Stomach (tissue), 9 donors: ENCODE results near the gene FAS. TPM values are rescaled to one million over a fixed set of nuclear protein-coding genes. Genes with fewer than 3 reads are reported as not detected.

Source experiments
- DNase-seq, 2 donors: peaks; one replicate each; pipeline versions ENCODE4 v3.0.0 to v3.0.0-alpha.2; 2013 to 2019
- H3K27ac ChIP-seq, 5 donors: fragments of 200-600 bp in 4 of 5; sonication (generic) in 4 of 5; one replicate each; pipeline ENCODE4 v1.5.1; 2013 to 2019; ENCODE audit warnings: mild to moderate bottlenecking in 1 of 5, moderate library complexity in 1 of 5
- H3K27me3 ChIP-seq, 3 donors: fragments of 200-600 bp; sonication (generic); one replicate each; pipeline ENCODE4 v1.5.1; 2017 to 2019; ENCODE audit warnings: mixed run types in 1 of 3
- H3K36me3 ChIP-seq, 4 donors: fragments of 200-600 bp; sonication (generic); 1 replicate in 3 of 4; 2 replicates in 1 of 4; pipeline ENCODE4 v1.5.1; 2016 to 2019
- H3K4me1 ChIP-seq, 4 donors: fragments of 200-600 bp; sonication (generic); one replicate each; pipeline ENCODE4 v1.5.1; 2016 to 2019
- H3K4me3 ChIP-seq, 4 donors: fragments of 200-600 bp; sonication (generic) in 3 of 4; one replicate each; pipeline ENCODE4 v1.5.1; 2016 to 2019; ENCODE audit warnings: mild to moderate bottlenecking in 1 of 4
- H3K9me3 ChIP-seq, 4 donors: fragments of 200-600 bp; sonication (generic); one replicate each; pipeline ENCODE4 v1.5.1; 2016 to 2019
- CTCF ChIP-seq, 7 experiments: fragments of 450-650 bp in 4 of 7; fragments of 200-600 bp in 3 of 7; sonication (generic) in 3 of 7; IDR thresholded peaks; one replicate each; pipeline ENCODE4 v1.5.1; 2016 to 2019; ENCODE audit warnings: antibody characterized with exemption in 7 of 7, control low read depth in 2 of 7, mild to moderate bottlenecking in 1 of 7
- EP300 ChIP-seq: sonication (generic); formaldehyde crosslinking; IDR thresholded peaks from one replicate; pipeline ENCODE4 v1.6.1; 2017; ENCODE audit warnings: antibody characterized with exemption
- POLR2A ChIP-seq, 4 donors: fragments of 450-650 bp; IDR thresholded peaks; one replicate each; pipeline ENCODE4 v1.6.1; 2016; ENCODE audit warnings: antibody characterized with exemption in 4 of 4, control low read depth in 2 of 4, mild to moderate bottlenecking in 1 of 4, moderate library complexity in 1 of 4
- POLR2AphosphoS5 ChIP-seq, 3 donors: sonication (generic); formaldehyde crosslinking; IDR thresholded peaks; one replicate each; pipeline ENCODE4 v1.6.1; 2016; ENCODE audit warnings: antibody characterized with exemption in 3 of 3
- whole genome bisulfite sequencing, 5 donors: extraction: QIAGEN DNeasy Blood & Tissue Kit in 3 of 5; methylation state at CpG; one replicate each; pipeline versions ENCODE4 v1.1.5 to v1.1.7; 2013 to 2018; 5-methylcytosine and 5-hydroxymethylcytosine counted together
- intact Hi-C: fragments of 100-400 bp; cut with DNase I; formaldehyde crosslinking; loops from one replicate; pipeline ENCODE4 v1.15.1; 2023; ENCODE audit warnings: low total_unique reads
- polyA plus RNA-seq, 3 donors: library from polyadenylated mRNA; stranded (reverse); fragments of 200-250 nt; gene quantifications; one replicate each; pipeline ENCODE4 v1.2.3, GENCODE V29; 2013
- total RNA-seq, 5 donors: library from RNA; depleted of rRNA; stranded (reverse); fragments of >200 nt; gene quantifications; one replicate each; pipeline versions ENCODE4 v1.1.0 to v1.2.3, GENCODE V29; 2014 to 2016
- donor health status: healthy with polysubstance abuse.
- donor health status: Bipolar disorder and iron deficiency.
- donor health status: healthy.

Gene FAS
- total and polyA plus RNA-seq, 8 donors: 5.0 to 107 (median 19.3) TPM; not detected in 1

DNA sequence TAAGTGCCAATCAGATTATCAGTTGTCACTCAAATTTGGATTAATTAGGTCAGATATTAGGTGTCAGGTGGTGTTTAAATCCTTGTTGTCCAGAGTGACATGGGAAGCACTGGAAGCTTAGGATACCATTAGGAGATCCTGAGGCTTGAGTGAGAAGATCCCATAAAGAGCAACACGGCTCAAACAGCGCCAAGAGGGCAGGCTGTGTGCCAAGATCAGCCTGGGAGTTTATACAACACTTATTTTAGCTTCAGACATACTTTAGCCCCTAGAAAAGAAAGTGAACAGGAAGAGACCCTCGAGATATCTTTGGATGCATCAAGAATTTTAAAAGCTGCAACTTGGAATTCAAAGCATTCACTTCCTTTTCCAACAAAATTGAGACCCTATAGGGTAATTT, 23.8 kb upstream of the FAS start:
- Histone ChIP-seq H3K4me1 (peaks cover 0 to 39% (median 19%) of the 10 kb centered on the region in 4 donors), H3K27ac (peak overlapping the region in 2 of 5 donors; percentile 2 to 41)
- no peak for TF ChIP-seq POLR2AphosphoS5 (IDR thresholded peaks at IDR 0.05)
- no peak for TF ChIP-seq EP300
- no peak for TF ChIP-seq CTCF (IDR thresholded peaks at IDR 0.05)
- TF ChIP-seq POLR2A (IDR thresholded peaks at IDR 0.05): no peak

DNA sequence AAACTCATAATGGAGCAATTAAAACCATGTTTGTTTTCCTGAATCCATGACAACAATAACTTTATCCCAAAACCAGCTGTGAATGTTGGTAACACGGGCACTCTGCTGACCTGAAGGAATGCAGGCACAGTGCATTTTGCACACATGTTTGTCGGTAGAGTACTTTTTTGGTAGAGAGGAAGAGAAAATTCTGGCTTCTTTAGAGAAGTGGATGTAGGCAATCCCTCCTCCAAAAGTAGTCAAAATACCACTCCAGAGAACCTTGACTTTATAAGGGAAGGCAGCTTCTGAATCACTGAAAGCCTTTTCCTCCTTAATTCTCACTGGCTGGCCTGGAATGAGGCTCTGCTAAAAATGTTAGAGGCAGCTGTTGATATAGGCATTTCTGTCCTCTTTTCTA, 22.2 kb upstream of the FAS start:
- peak in 1 of 2 donors; percentile 27 for DNase-seq
- Histone ChIP-seq H3K4me3 (no peak overlapping the region), H3K36me3 (no peaks in the 10 kb centered on the region), H3K4me1 (peaks cover 0 to 40% (median 20%) of the 10 kb centered on the region in 4 donors), H3K9me3 (no peaks in the 10 kb centered on the region), H3K27me3 (no peaks in the 10 kb centered on the region), H3K27ac (peak overlapping the region in 4 of 5 donors; percentile 24 to 49 (median 32))
- TF ChIP-seq CTCF (IDR thresholded peaks at IDR 0.05) (no peak), POLR2A (IDR thresholded peaks at IDR 0.05) (no peak), EP300 (no peak), POLR2AphosphoS5 (IDR thresholded peaks at IDR 0.05) (no peak)
- intact Hi-C loops: no loop called here
- WGBS, 5 donors: 57 to 70% (median 68%) methylated on average over 2 of the region's 2 CpGs

More for the DNA sequence above, 23.8 kb upstream of the FAS start:
- no peaks in the 10 kb centered on the region for H3K9me3 ChIP-seq
- H3K4me3 ChIP-seq: no peak overlapping the region
- peak in 1 of 2 donors; percentile 70 for DNase-seq
- no peaks in the 10 kb centered on the region for H3K27me3 ChIP-seq
- intact Hi-C loops: no loop called here
- 18 to 63% (median 44%) methylated on average over 3 of the region's 3 CpGs for WGBS, 5 donors
- no peaks in the 10 kb centered on the region for H3K36me3 ChIP-seq

GRCh38 chr10:88971221-88972061, 19.2 kb upstream of the FAS start:
- Histone ChIP-seq H3K4me1 (peaks cover 0 to 49% (median 24%) of the 10 kb centered on the region in 4 donors), H3K36me3 (no peaks in the 10 kb centered on the region), H3K9me3 (no peaks in the 10 kb centered on the region), H3K27ac (peak overlapping the region in 4 of 5 donors; percentile 54 to 79 (median 65)), H3K4me3 (no peak overlapping the region), H3K27me3 (no peaks in the 10 kb centered on the region)
- peak in 1 of 2 donors; percentile 46 for DNase-seq
- WGBS, 5 donors: 45 to 69% (median 65%) methylated on average over 5 of the region's 5 CpGs
- intact Hi-C loops: no loop called here
- TF ChIP-seq EP300: no peak
- TF ChIP-seq POLR2AphosphoS5 (IDR thresholded peaks at IDR 0.05): peak in 2 of 3 donors; percentile 6 to 56
- no peak for TF ChIP-seq POLR2A (IDR thresholded peaks at IDR 0.05)
- TF ChIP-seq CTCF (IDR thresholded peaks at IDR 0.05): no peak

DNA sequence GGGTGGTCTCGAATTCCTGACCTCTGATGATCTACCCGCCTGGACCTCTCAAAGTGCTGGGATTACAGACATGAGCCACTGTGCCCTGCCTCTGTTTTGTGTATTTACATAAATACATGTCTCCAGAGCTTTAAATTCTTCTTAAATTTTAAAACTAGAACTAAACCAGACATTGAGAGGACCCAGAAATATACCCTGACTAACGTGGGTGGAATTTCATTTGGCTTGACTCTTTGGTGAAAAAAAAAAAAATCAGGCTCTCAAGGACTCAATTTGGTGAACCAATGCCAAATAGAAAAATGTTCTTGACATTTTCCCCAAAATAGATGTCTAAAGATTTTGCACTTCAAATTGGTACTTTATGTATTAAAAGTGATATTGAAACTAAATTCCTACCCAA, 16.6 kb upstream of the FAS start:
- Histone ChIP-seq H3K4me3 (no peak overlapping the region), H3K4me1 (peaks cover 0 to 48% (median 24%) of the 10 kb centered on the region in 4 donors), H3K27ac (peak overlapping the region in 4 of 5 donors; percentile 67 to 82 (median 76)), H3K36me3 (no peaks in the 10 kb centered on the region), H3K27me3 (no peaks in the 10 kb centered on the region), H3K9me3 (no peaks in the 10 kb centered on the region)
- no peak for DNase-seq
- 64 to 80% (median 78%) methylated on average over 3 of the region's 3 CpGs for WGBS, 5 donors
- intact Hi-C loops: no loop called here
- TF ChIP-seq EP300 (no peak), CTCF (IDR thresholded peaks at IDR 0.05) (no peak), POLR2AphosphoS5 (IDR thresholded peaks at IDR 0.05) (no peak), POLR2A (IDR thresholded peaks at IDR 0.05) (no peak)
